HEK293 (cell line): ENCODE measurements around the gene PAX2.

ENCODE experiments used
- CTCF ChIA-PET: fragments of 350-600 bp; formaldehyde crosslinking; extraction: SDS; loops from one replicate; lab custom pipeline; 2021; ENCODE audit warnings: antibody characterized with exemption; lab: Yijun Ruan, JAX
- POLR2A ChIA-PET: fragments of 300-600 bp; formaldehyde crosslinking; extraction: SDS; loops from one replicate; lab custom pipeline; 2020; ENCODE audit warnings: antibody characterized with exemption, inconsistent platforms; lab: Yijun Ruan, JAX
- H3K27ac ChIP-seq: fragments of 200-500 bp; sonication (Bioruptor generic); 2 replicates; pipeline ENCODE4 v1.5.1; 2014; ENCODE audit warnings: low read depth, low read length, control low read depth, inconsistent platforms; ENCODE audit errors: extremely low read depth
- H3K36me3 ChIP-seq, 2 experiments: fragments of 200-500 bp in 1 of 2; sonication (Bioruptor generic) in 1 of 2; 1 replicate in 1 of 2; 2 replicates in 1 of 2; pipeline ENCODE4 v1.5.1; 2014 to 2017; ENCODE audit warnings: inconsistent platforms in 2 of 2, low read length in 2 of 2; ENCODE audit not compliant: control insufficient read depth in 2 of 2, insufficient read depth in 1 of 2
- H3K4me1 ChIP-seq: fragments of 200-500 bp; sonication (Bioruptor generic); 2 replicates; pipeline ENCODE4 v1.5.1; 2014; ENCODE audit warnings: mild to moderate bottlenecking, low read length, inconsistent platforms; ENCODE audit not compliant: control insufficient read depth, insufficient read depth
- H3K4me3 ChIP-seq: 2 replicates; pipeline ENCODE4 v1.5.1; 2011; ENCODE audit warnings: low read depth, mild to moderate bottlenecking, control low read depth, low read length, moderate library complexity
- H3K9me3 ChIP-seq: fragments of 200-500 bp; sonication (Bioruptor generic); 2 replicates; pipeline ENCODE4 v1.5.1; 2014; ENCODE audit warnings: low read depth, low read length, inconsistent platforms; ENCODE audit not compliant: control insufficient read depth, insufficient read depth
- KLF10 ChIP-seq: fragments of 450-650 bp; IDR thresholded peaks from 2 replicates; pipeline ENCODE4 v1.5.1; 2018; ENCODE audit warnings: missing biosample characterization, mild to moderate bottlenecking, missing genetic modification characterization
- SCRT2 ChIP-seq: fragments of 450-650 bp; formaldehyde crosslinking; IDR thresholded peaks from 2 replicates; pipeline ENCODE4 v1.5.1; 2016; ENCODE audit warnings: missing biosample characterization, missing genetic modification characterization
- WT1 ChIP-seq: fragments of 450-650 bp; formaldehyde crosslinking; IDR thresholded peaks from 2 replicates; pipeline ENCODE4 v1.5.1; 2016; ENCODE audit warnings: missing biosample characterization, missing genetic modification characterization
- ZBTB17 ChIP-seq: fragments of 450-650 bp; formaldehyde crosslinking; IDR thresholded peaks from 2 replicates; pipeline ENCODE4 v1.5.1; 2016; ENCODE audit warnings: missing biosample characterization, missing genetic modification characterization
- ZNF169 ChIP-seq: fragments of 450-650 bp; formaldehyde crosslinking; IDR thresholded peaks from 2 replicates; pipeline ENCODE4 v1.5.1; 2016; ENCODE audit warnings: missing biosample characterization, missing genetic modification characterization
- ZNF248 ChIP-seq: fragments of 450-650 bp; formaldehyde crosslinking; IDR thresholded peaks from 2 replicates; pipeline ENCODE4 v1.5.1; 2017; ENCODE audit warnings: missing biosample characterization, missing genetic modification characterization
- ZNF37A ChIP-seq: fragments of 450-650 bp; IDR thresholded peaks from 2 replicates; pipeline ENCODE4 v1.5.1; 2018; ENCODE audit warnings: missing biosample characterization, missing genetic modification characterization
- ZNF394 ChIP-seq: fragments of 450-650 bp; formaldehyde crosslinking; IDR thresholded peaks from 2 replicates; pipeline ENCODE4 v1.5.1; 2016; ENCODE audit warnings: missing biosample characterization, missing genetic modification characterization, mild to moderate bottlenecking, moderate library complexity, borderline replicate concordance
- ZNF423 ChIP-seq: fragments of 450-650 bp; formaldehyde crosslinking; IDR thresholded peaks from 2 replicates; pipeline ENCODE4 v1.5.1; 2016; ENCODE audit warnings: missing biosample characterization, missing genetic modification characterization
- ZNF626 ChIP-seq: fragments of 450-650 bp; sonication (Bioruptor Pico); formaldehyde crosslinking; IDR thresholded peaks from 2 replicates; pipeline ENCODE4 v1.5.1; 2018; ENCODE audit warnings: missing biosample characterization, missing genetic modification characterization, inconsistent platforms
- ZNF658 ChIP-seq: fragments of 450-650 bp; formaldehyde crosslinking; IDR thresholded peaks from 2 replicates; pipeline ENCODE4; 2016; ENCODE audit warnings: missing biosample characterization, missing genetic modification characterization
- ZNF660 ChIP-seq: fragments of 450-650 bp; IDR thresholded peaks from 2 replicates; pipeline ENCODE4 v1.5.1; 2018; ENCODE audit warnings: missing biosample characterization, mild to moderate bottlenecking, missing genetic modification characterization
- ZNF791 ChIP-seq: fragments of 450-650 bp; formaldehyde crosslinking; IDR thresholded peaks from 2 replicates; pipeline ENCODE4 v1.5.1; 2016; ENCODE audit warnings: missing biosample characterization, missing genetic modification characterization
- ZXDB ChIP-seq: fragments of 450-650 bp; formaldehyde crosslinking; IDR thresholded peaks from 2 replicates; pipeline ENCODE4 v1.5.1; 2016; ENCODE audit warnings: missing biosample characterization, missing genetic modification characterization
- TF ChIP-seq, protein P1 (sequence below): fragments of 450-650 bp; formaldehyde crosslinking; IDR thresholded peaks from 2 replicates; pipeline ENCODE4 v1.5.1; 2016; ENCODE audit warnings: missing biosample characterization, missing genetic modification characterization
- TF ChIP-seq, protein P2 (sequence below): fragments of 450-650 bp; formaldehyde crosslinking; IDR thresholded peaks from 2 replicates; pipeline ENCODE4 v1.5.1; 2016; ENCODE audit warnings: missing biosample characterization, missing genetic modification characterization
- TF ChIP-seq, protein P3 (sequence below): fragments of 450-650 bp; formaldehyde crosslinking; IDR thresholded peaks from 2 replicates; pipeline ENCODE4 v1.5.1; 2016; ENCODE audit warnings: missing biosample characterization, missing genetic modification characterization, borderline replicate concordance
- TF ChIP-seq, protein P4 (sequence below): fragments of 450-650 bp; formaldehyde crosslinking; conservative IDR thresholded peaks from 2 replicates; pipeline ENCODE4 v1.5.1; 2016; ENCODE audit warnings: low read depth, missing biosample characterization, missing genetic modification characterization

The PAX2 gene

DNA sequence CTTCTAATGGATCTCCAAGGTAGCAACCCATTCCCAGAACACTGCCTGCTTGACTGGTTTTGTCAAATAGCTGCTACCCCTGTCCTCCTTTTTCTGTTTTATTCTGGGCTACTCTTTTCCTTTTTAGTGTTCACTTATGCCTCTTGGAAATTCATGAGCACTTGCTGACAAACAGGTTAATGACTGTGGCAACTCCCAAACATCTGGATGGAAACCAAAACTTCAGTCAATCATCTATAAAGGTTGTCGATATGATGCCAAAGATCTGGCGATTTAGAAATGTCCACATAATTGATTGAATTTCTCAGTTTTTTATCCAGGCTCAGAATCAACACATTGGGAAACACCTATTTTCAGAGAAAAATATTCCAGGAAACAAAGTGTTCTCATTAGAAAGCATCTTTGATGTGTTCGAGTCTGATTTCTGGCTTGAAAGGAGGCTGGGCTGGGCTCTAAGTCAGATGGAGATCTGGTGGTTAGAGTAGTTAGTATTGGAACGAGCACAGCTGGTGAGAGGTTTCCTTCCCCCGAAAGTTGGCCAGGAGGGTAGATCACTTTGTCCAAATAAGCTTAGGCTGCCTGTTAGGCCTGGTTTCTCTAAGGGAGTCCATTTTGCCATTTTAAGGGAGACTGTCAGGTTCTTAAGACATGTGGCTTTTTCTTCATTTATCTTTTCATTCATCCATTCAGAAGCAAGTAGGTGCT lies 17.8 kb downstream of the PAX2 start:
- Histone ChIP-seq H3K4me1 (no peaks in the 10 kb centered on the region), H3K9me3 (no peaks in the 10 kb centered on the region), H3K27ac (no peak overlapping the region), H3K4me3 (no peak overlapping the region), H3K36me3 (no peaks in the 10 kb centered on the region)
- ChIA-PET CTCF (interaction anchor here (0.6 kb wide), 1 partner anchor 251 kb away, joined by 4 read pairs; no protein-coding TSS in a partner anchor), POLR2A (no interaction called here)
- TF ChIP-seq ZNF248 (no peak), WT1 (tag by site-specific recombination) (no peak), ZNF394 (tag by site-specific recombination) (no peak), ZNF423 (tag by site-specific recombination) (no peak), KLF10 (no peak), ZNF660 (tag by site-specific recombination) (no peak), ZNF37A (tag by site-specific recombination) (no peak), SCRT2 (tag by site-specific recombination) (no peak), ZNF169 (no peak), ZXDB (tag by site-specific recombination) (no peak), ZNF791 (tag by site-specific recombination) (no peak), ZNF626 (no peak), ZNF658 (tag by site-specific recombination) (no peak), ZBTB17 (no peak)
- TF ChIP-seq, protein P1, sequence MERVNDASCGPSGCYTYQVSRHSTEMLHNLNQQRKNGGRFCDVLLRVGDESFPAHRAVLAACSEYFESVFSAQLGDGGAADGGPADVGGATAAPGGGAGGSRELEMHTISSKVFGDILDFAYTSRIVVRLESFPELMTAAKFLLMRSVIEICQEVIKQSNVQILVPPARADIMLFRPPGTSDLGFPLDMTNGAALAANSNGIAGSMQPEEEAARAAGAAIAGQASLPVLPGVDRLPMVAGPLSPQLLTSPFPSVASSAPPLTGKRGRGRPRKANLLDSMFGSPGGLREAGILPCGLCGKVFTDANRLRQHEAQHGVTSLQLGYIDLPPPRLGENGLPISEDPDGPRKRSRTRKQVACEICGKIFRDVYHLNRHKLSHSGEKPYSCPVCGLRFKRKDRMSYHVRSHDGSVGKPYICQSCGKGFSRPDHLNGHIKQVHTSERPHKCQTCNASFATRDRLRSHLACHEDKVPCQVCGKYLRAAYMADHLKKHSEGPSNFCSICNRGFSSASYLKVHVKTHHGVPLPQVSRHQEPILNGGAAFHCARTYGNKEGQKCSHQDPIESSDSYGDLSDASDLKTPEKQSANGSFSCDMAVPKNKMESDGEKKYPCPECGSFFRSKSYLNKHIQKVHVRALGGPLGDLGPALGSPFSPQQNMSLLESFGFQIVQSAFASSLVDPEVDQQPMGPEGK (tag by site-specific recombination): no peak
- TF ChIP-seq, protein P2, sequence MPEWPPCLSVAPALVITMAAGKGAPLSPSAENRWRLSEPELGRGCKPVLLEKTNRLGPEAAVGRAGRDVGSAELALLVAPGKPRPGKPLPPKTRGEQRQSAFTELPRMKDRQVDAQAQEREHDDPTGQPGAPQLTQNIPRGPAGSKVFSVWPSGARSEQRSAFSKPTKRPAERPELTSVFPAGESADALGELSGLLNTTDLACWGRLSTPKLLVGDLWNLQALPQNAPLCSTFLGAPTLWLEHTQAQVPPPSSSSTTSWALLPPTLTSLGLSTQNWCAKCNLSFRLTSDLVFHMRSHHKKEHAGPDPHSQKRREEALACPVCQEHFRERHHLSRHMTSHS (tag by site-specific recombination): no peak
- TF ChIP-seq, protein P3, sequence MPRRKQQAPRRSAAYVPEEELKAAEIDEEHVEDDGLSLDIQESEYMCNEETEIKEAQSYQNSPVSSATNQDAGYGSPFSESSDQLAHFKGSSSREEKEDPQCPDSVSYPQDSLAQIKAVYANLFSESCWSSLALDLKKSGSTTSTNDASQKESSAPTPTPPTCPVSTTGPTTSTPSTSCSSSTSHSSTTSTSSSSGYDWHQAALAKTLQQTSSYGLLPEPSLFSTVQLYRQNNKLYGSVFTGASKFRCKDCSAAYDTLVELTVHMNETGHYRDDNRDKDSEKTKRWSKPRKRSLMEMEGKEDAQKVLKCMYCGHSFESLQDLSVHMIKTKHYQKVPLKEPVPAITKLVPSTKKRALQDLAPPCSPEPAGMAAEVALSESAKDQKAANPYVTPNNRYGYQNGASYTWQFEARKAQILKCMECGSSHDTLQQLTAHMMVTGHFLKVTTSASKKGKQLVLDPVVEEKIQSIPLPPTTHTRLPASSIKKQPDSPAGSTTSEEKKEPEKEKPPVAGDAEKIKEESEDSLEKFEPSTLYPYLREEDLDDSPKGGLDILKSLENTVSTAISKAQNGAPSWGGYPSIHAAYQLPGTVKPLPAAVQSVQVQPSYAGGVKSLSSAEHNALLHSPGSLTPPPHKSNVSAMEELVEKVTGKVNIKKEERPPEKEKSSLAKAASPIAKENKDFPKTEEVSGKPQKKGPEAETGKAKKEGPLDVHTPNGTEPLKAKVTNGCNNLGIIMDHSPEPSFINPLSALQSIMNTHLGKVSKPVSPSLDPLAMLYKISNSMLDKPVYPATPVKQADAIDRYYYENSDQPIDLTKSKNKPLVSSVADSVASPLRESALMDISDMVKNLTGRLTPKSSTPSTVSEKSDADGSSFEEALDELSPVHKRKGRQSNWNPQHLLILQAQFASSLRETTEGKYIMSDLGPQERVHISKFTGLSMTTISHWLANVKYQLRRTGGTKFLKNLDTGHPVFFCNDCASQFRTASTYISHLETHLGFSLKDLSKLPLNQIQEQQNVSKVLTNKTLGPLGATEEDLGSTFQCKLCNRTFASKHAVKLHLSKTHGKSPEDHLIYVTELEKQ (tag by site-specific recombination): no peak
- TF ChIP-seq, protein P4, sequence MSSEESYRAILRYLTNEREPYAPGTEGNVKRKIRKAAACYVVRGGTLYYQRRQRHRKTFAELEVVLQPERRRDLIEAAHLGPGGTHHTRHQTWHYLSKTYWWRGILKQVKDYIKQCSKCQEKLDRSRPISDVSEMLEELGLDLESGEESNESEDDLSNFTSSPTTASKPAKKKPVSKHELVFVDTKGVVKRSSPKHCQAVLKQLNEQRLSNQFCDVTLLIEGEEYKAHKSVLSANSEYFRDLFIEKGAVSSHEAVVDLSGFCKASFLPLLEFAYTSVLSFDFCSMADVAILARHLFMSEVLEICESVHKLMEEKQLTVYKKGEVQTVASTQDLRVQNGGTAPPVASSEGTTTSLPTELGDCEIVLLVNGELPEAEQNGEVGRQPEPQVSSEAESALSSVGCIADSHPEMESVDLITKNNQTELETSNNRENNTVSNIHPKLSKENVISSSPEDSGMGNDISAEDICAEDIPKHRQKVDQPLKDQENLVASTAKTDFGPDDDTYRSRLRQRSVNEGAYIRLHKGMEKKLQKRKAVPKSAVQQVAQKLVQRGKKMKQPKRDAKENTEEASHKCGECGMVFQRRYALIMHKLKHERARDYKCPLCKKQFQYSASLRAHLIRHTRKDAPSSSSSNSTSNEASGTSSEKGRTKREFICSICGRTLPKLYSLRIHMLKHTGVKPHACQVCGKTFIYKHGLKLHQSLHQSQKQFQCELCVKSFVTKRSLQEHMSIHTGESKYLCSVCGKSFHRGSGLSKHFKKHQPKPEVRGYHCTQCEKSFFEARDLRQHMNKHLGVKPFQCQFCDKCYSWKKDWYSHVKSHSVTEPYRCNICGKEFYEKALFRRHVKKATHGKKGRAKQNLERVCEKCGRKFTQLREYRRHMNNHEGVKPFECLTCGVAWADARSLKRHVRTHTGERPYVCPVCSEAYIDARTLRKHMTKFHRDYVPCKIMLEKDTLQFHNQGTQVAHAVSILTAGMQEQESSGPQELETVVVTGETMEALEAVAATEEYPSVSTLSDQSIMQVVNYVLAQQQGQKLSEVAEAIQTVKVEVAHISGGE (tag by site-specific recombination): no peak
